ENCODE results near the gene PCDH12.

The PCDH12 gene

DNA sequence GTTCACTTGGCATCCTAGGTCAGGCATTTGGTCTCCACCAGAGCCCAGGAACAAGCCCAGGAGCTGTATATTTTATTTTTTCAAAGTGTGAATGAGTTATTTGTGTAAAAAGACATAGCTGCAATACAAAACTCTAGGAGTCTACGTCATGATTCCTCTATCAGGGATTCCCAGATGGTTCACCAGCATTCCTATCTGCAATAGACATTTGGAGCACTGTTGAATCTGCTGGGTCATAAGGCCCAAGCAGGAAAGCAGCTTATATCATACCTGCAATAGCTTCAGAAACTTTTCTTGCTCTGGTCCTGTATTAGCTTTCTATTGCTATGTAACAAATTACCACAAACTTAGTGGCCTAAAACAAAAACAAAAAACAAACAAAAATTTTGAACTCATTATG is 51.0 kb downstream of the PCDH12 start:
- no peak for DNase-seq (ENCODE audit: low read depth)

DNA sequence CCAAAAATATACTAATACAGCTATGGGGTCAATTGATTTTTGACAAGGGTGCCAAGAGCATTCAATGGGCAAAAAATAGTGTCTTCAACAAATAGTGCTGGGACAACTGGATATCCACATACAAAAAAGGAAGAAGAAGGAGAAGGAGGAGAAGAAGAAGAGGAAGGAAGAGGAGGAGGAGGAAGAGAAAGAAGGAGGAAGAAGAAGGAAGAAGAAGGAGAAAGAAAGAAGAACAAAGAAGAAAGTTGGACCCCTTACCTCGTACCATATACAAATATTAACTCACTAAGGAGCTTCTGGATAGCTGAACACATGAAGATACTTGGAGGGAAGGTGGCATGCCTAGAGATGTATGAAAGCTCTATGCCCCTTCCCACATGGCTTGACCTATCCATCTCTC is 51.5 kb downstream of the PCDH12 start:
- no peak for DNase-seq (ENCODE audit: low read depth)

DNA sequence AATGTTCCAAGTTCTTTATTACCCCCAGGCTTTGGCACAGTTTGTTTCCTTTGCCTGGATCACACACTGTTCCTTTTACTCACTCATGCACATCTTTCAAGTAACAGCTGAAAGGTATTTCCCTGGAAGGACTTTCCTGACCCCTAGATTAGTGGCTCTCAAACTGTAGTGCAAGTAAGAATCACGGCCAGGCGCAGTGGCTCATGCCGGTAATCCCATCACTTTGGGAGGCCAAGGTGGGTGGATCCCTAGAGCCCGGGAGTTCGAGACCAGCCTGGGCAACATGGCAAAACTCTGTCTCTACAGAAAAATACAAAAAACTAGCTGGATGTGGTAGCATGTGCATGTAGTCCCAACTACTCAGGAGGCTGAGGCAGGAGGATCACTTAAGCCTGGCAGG is 53.5 kb downstream of the PCDH12 start:
- no peak for DNase-seq (ENCODE audit: low read depth)

DNA sequence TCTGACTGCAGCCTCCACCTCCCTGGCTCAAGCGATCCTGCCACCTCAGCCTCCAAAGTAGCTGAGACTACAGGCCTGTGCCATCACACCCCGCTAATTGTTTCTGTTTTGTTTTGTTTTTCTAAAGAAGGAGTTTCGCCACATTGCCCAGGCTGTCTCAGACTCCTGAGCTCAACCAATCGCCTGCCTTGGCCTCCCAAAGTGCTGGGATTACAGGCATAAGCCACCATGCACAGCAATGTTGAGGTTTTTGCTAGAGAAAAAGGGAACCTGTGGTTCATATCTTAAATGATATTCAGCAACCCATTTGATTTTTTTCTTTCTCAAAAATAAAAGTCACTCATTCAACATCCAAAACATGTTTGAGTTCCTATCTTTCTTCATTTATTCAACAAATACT is 54.7 kb downstream of the PCDH12 start:
- no peak for DNase-seq (ENCODE audit: low read depth)

DNA sequence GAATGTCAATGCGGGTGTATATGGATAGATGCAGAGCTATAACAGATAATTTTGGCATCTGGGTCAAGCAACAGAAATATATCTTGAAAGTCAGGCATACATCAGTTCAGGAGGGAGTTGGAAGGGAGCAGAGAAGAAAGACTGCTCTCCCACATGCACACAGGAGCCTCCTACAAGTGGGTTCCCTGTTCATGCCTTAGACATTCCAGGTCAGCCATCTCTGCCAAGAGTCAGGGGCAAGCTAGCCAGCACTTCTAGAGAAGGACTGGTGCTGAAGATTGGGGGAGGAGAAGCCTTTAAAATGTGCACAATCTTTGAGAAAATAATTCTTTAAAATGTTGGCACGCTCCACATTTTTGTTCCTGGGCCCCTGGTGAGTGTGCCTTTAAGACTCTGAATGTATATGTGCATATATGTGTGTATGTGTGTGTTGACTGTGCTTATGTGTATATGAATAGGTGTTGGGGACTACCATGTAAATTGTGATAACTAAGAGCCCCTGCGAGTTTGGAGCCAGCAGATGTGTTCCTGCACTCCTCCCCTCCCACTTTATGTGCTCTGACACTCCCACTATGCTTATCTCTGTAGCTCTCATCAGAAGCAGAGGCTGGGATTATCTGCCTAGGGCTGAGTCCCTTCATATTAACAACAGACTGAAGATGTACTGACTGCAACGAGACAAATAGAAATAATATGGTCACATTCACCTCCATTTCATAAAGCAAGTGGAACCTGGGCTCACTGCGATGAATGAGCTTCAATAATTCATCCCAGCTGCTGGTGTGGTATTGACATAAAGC is 55.8 kb downstream of the PCDH12 start:
- no peak for DNase-seq (ENCODE audit: low read depth)

DNA sequence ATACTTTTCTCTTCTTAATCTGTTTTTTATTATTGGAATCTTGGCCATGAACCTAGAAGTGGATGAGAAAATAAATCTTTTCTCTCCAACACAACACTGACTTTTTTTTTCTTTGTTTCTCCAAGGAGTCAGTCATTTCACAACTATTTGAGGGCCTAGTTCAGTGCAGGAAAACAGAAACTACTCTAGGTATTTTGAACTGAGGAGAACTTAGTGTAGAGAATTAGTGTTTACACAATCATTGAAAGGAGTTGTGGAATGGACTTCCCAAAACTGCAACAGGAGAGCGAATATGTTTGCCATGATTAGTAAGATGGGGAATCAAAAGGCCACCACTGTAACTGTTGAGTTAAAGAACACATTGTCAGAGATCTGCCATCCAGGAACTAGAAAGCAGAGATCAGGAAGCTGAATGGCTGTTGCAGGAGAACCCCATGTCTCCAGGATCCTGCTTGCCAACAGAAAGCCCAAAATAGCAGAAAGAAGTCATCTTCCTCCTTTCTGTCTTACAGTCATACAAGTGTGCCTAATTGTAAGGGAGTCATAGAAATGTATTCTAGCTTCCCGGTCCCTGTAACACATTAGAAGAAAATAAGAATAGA is 59.5 kb downstream of the PCDH12 start:
- DNase-seq (ENCODE audit: low read depth), result no peak

DNA sequence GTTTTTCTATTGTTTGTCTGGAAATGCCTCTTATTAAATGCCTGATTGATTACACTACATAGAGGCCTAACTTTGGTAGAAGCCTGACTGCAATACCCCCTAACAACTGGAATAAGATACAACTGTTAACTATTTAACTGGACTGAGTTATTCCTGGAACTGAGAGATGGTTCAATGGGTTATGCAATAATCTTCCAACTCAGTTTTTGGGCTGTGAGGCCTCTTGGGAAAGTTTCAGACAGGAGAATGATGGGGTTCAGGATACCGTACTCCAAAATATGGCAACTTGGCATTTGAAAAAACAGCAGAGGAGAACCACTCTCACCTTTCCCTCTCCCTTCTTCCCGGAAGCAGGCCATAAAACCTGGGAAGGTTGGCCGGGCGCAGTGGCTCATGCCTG is 60.6 kb downstream of the PCDH12 start:
- no peak for DNase-seq (ENCODE audit: low read depth)
